OCI-LY3 (cell line): ENCODE measurements around the gene MS4A7.

Experiments
- EZH2phosphoT487 ChIP-seq: fragments of 200-600 bp; shearing (Covaris generic); IDR thresholded peaks from 2 replicates; pipeline ENCODE4 v1.6.1; 2018; ENCODE audit warnings: antibody characterized with exemption, mixed run types, low read depth
- TF ChIP-seq, protein P1 (sequence below): fragments of 200-600, 300-600 bp; sonication (generic); IDR thresholded peaks from 2 replicates; pipeline ENCODE4 v1.5.1; 2014; ENCODE audit warnings: antibody characterized with exemption, low read length, low read depth

DNA sequence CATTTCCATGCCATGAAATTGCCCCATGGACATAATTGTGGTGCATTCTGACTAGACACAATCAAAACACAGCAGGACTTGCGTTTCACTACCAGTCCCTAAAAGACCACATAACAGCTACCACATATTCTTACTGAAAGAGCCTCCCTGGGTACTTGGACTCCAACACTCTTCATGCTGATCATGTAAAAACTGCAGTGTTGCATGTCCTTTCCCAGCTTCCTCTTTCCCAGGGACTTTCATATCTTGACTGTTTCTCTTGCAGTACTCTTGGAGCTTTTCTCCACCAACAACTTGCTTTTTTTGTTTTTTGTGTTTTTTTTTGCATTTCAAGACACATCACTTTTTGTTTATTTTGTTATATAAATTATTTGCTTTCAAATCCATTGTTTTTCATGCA is 28.3 kb upstream of the MS4A7 start:
- TF ChIP-seq, protein P1, sequence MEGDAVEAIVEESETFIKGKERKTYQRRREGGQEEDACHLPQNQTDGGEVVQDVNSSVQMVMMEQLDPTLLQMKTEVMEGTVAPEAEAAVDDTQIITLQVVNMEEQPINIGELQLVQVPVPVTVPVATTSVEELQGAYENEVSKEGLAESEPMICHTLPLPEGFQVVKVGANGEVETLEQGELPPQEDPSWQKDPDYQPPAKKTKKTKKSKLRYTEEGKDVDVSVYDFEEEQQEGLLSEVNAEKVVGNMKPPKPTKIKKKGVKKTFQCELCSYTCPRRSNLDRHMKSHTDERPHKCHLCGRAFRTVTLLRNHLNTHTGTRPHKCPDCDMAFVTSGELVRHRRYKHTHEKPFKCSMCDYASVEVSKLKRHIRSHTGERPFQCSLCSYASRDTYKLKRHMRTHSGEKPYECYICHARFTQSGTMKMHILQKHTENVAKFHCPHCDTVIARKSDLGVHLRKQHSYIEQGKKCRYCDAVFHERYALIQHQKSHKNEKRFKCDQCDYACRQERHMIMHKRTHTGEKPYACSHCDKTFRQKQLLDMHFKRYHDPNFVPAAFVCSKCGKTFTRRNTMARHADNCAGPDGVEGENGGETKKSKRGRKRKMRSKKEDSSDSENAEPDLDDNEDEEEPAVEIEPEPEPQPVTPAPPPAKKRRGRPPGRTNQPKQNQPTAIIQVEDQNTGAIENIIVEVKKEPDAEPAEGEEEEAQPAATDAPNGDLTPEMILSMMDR = no peak
- no peak for TF ChIP-seq EZH2phosphoT487
